ENCODE data around the gene PDCD4. TPM values are rescaled to one million over a fixed set of nuclear protein-coding genes. Genes with fewer than 3 reads are reported as not detected.
A peak's percentile ranks its signal among the peaks of the same experiment; 100 is the strongest.

PDCD4 gene
- 37.1 and 37.7 TPM in 2 replicates for total RNA-seq

DNA sequence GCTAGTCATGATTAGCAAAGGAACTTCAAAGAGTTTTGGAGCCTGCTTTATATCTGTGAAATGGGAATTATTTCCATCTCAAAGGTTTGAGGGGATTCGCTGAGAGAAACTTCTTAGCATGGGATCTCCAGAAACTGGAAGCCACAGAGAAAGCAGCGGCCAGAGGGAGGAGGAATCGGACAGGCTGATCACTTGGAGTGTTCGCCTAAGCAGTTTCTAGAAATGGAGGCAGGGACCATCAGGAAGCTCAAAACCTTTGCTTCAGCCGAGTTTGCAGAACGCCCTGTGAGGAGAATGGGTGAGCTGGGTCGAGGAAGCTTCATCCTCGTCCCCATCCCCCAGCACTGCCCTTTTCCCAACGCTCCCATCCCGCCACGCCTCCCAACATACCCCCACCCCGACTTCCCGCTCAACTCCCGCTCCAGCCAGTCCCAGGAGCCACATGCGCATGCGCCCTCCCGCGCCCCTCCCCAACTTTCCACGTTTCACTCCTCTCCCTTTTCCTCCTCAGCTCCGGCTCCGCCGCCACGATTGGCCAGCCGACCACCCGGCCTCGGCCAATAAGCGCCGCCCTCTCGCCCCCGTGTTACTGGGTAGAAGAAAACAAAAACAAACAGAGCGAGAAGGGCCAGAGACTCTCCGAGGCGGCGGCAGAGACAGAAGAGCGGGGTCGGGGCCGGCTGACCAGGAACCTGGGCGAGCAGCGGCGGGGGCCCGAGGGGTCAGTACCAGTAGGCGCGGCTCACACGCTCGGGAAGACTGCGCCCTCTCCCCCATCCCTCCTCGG is at the start of gene PDCD4:
PDCD4 (plus strand) TSS at position 631 of the 787 bp plus-strand sequence. CDS start 4,100 bp downstream, outside the sequence.
- DNase-seq (ENCODE audit: low read depth, low spot score): peak; percentile 89

DNA sequence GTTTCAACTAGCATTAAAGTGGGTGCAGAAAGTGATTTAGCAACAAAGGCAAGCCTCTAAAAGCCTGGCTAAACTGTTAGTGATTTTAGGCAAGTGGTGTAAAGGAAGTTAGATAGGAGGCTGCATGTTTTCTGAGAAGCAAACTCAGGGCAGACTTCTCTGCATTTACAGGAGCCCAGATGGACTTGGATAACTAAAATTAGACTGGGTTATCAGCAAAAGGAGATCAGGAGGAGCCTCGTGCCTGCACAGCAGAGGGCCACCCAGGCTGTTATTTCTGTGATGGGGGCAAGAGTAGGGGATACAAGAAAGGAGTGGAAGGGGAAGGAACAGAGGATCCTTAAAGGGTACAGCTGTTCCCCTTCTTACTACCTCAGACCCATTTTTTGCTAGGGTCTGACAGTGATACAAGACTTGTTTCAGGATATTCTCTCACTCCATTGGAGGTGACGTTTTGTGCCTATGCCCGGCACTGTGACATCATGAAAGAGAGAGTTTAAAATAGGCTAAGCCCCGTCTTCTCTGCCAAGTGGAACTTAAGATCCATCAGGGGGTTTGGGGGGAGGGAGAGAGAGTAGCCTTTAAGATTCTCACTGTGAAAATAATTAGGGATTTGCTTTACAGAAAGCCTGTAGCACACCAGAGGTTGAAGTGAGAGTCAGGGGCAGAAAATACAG is 49.6 kb upstream of the PDCD4 start:
- no peak for DNase-seq (ENCODE audit: low read depth, low spot score)

DNA sequence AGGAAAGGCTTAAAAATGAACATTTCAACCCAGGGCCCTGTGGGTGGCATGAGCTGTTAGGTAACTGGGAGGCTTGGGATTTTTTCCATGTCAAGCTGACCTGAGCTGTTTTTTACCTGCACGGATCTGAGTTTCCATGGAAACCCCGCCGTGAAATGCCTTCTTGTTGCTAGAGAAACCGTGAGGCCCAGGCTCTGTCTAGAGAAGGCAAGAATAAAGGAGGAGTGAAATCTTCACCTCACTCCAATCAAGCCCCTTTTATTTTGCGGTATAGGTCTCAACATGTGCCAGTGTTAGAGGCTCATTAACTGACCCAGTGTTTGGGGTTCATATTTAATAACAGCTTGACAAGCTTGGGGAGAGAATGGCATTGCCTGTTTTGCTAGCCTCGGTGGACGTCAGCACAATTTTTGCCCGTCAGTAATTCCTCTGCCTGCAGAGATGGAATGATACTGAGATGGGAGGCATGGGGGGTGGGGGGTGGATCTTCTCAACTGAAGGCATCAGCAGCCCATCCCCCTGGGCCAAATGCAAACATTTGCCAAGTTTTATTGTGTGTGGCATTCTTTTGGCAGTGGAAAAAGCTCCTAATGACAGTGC is 48.9 kb upstream of the PDCD4 start:
- no peak for DNase-seq (ENCODE audit: low read depth, low spot score)

DNA sequence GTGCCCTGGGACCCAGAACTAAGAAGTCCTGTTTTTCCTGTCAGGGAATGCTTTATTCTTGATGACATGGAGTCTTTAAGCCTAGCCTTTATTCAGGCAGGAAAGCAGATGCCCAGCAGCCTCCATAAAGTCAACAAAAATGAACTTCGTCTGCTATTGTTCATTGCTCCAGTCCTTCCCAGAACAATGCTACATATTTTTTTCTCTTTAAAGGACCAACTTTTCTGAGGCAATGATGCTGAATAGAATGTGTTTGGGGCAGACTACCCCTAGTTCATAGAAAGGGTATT is 47.6 kb upstream of the PDCD4 start:
- no peak for DNase-seq (ENCODE audit: low read depth, low spot score)

DNA sequence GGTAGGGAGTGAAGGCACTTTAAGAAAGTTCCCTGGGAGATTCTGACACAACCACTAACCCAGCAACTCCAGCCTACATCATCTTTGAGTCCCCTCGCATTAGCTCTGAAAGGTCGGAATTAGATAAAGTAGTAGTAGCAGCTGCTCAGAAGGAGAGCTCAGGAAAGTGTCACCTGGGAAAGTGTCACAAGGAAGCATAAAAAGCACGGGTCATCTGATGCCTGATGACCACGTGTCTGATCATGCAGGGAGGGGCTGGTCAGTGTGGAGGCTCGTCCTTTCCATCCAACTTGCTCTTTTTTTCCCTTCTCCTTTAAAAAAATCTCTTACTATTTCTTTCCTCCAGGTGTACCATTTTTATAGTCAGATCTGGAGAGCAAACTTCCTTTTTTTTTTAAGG is 47.1 kb upstream of the PDCD4 start:
- no peak for DNase-seq (ENCODE audit: low read depth, low spot score)

DNA sequence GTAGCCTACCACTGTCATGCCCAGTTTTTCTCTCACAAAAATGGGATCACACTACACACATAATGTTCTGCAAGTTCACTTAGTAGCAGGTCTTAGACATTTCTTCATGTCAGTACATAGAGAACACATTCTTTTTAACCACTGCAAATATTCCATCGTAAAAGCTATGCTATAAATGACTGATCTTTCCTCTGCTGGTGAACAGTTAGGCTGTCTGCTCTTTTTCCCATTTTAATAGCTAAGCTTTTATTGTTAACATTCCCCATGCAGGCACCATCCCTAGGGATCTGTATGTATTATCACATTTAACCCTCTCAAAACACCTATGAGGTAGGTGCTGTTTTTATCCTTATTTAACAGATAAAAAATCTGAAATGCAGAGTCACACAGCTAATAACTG is 46.2 kb upstream of the PDCD4 start:
- no peak for DNase-seq (ENCODE audit: low read depth, low spot score)

DNA sequence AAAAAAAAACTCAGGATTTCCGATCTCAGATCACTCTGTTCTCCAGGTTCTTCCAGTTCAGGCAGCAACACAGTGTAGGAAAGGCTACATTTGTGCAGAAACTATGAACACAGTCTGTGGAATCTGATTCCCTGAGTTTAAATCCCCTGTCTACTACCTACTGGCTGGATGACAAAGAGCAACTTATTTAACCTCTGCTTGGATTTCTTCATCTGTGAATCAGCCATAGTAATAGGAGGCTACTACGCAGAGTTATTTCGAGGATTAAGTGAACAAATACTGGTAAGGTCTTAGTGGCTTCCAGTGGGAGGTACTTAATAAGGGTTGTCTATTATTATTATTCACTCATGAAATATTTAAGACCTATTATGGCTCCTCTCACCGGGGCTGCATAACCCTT is 44.3 kb upstream of the PDCD4 start:
- DNase-seq (ENCODE audit: low read depth, low spot score): no peak

DNA sequence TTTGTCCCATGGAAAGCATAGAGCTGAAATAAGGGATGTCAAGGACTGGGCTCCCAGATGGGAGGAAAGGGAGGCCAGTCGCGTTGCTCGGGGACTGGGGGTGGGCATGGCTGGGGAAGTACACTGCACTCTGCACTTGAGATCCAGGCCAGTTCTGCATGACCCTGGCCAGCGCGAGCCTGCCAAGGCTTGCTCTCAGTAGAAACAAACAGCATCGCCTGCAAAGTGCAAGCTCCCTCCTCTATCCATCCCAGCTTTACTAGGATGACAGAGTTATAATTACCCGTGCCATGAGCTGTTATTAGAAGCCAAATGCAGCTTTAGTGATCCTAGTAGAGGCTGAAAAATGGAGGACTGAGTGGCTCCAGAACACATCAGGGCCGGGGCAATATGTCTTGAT is 43.9 kb upstream of the PDCD4 start:
- no peak for DNase-seq (ENCODE audit: low read depth, low spot score)

DNA sequence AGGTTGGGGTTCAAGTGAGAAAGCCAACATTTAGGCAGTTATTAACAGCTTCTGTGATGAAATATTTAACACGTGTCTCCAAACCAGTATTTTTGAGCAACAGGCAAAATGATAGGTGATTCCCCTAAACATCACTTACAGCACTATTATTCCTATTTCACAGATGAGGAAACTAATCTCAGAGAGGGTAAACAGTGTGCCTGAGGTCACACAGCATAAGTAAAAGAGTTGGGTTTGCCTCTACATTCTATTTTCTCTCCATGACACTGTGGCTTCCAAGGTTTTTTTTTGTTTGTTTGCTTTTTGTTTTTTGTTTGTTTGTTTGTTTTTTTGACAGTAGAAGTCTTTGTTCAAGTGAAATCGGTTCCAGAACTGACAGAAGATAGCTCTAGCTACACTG is 43.2 kb upstream of the PDCD4 start:
- DNase-seq (ENCODE audit: low read depth, low spot score): no peak

DNA sequence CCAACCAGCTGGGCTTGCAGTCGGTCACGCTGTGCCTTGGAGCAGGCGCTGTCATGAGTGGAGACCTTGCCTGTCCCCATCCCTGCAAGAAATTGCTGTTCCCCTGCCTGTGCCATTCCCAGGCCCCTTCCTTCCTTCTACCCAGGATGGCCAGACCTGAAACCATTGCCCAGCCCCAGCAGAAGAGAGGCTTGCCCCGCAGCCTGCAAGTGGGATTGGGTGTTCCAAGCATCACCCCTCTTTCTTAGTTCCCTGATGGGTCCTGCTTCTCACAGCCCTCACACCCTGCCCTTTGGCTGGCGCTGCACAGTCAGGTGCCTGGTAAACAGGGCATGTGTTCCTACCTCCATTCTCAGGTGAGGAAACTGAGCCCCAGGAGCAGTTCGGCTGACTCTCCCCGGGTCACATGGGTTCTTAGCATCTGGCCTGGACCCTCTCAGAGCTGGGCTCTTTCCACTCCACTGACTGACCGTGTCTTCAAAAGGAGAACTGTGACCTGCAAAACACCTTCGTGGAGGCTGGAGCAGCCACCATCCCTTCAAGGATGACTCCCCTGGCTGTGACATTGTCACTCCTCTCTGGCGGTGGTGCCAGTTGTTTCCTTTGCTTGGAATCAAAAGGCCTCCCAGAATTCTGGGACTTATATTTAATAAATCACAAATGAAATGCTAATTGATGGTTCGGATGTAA is 41.9 kb upstream of the PDCD4 start:
- DNase-seq (ENCODE audit: low read depth, low spot score): no peak

DNA sequence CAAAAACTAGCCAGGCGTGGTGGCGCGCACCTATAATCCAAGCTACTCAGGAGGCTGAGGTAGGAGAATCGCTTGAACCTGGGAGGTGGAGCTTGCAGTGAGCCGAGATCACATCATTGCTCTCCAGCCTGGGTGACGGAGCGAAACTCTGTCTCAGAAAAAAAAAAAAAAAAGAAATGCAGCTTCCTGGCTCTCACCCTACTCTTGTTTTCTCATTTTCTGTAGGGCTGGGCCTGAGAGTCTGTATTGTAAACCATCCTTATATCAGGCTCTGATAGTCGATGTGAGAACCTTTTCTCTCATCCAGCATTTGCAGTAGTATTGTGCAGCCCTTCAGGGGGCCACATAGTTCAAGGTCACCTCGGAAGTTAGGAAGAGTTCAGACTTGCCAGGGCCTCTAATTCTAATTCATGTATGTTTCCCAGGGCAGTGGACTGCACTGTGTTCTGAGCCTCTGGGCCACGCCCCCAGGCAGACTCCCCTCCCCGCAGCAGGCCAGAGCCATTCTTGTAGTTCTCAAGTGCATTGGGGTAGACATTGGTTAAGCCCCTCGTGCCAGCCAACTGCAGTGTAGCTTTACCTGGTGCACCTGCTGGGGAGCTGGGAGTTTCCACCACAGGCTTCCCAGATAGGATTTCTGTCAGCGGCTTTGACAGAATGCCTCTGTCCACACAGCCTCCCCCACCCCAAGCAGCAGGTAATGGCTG is 38.3 kb upstream of the PDCD4 start:
- no peak for DNase-seq (ENCODE audit: low read depth, low spot score)

DNA sequence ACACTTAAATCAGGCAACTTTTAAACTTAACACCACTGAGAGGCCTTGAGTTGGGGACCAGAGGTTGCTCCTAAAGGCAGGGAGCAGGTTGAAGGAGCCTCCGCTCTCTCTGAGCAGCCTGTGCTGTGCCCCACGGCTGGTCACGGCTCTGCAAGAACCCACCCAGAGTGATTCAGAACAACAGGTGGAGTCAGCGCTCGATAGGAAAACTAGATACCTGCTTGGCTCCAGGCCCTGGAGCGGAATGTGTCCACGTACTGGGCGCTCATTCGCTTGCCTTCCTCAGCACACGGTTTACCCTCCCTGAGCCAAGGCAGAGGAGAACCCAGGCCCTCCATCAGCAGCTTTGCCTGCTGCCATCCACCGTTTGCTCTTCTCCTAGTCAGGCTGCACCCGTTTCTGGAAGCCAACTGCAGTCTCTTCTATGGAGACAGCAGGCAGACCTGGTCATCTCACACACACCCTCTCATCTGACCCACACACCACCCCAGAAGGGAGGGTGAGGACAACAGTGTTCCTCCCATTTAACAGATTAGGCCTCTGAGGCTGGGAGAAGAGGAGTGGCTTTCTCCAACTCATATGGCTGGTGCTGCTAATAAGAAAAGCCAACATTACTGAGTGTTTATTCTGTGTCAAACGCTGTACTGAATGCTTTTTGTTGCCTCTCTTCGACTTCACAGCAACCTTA is 37.6 kb upstream of the PDCD4 start:
- no peak for DNase-seq (ENCODE audit: low read depth, low spot score)

DNA sequence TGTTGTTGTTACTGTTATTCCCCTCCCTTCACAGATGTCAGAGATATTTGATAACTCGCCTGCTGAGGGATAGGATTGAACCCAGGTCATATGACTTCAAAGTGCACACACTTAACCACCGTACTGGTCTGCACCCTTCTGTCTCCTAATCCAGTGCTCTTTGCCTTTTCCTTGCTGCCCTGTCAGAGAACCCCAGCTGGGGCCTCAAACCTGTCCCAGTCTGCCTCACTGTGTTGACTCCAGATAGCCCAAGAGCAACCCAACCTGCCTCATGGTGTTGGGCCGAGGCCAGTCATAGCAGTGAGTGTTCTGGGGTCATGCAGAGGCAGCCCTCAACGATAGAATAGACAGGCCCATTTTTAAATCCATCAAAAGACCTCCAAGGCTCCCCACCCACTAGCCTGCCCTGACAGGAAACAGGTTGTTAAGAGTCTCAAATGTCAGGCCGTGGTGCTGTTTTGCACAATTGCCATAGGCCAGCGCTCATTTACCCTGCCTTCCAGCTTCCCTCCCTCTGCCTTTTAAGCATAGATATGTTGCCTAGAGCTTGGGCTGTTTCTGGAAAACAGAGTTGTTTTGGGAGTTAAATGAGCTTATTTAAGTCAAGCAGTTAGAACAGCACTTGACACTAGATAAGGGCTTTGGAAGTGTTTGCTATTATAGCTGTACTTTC is 37.0 kb upstream of the PDCD4 start:
- DNase-seq (ENCODE audit: low read depth, low spot score): no peak

DNA sequence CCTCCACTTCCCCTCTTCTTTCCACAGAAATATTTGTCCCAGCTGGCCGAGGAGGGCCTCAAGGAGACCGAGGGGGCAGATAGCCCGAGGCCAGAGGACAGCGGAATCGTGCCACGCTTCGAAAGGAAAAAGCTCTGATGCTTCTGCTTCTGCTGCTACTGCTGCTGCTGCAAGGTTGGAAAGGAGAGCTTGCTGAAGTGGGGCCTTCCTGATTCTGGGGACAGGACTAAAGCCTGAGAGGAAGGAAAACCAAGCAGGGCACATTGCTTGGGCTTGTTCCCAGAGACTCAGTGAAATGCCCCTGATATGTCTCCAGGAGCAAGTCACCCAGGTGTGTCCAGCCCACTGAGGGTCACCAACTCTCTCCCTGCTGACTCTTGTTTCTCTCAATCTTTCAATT is 35.9 kb upstream of the PDCD4 start:
- DNase-seq (ENCODE audit: low read depth, low spot score): no peak

DNA sequence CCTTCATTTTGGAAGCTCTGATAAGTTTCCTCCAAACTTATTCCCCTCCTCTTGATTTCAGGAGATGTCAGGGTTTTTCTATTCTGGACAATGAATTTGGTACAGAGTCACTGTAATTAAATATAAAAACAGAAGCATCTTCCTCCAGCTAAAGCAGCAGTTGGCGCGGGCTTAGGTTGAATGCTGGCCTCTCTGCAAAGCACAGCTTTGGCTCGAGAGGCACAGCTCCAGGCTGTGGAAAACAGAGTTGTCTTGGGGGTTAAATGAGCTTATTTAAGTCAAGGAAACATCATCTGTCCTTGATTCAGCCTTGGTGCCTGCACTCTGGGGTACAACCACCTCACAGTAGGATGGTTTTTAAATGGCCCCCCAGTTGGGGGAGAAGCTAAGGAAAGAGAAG is 35.0 kb upstream of the PDCD4 start:
- no peak for DNase-seq (ENCODE audit: low read depth, low spot score)

DNA sequence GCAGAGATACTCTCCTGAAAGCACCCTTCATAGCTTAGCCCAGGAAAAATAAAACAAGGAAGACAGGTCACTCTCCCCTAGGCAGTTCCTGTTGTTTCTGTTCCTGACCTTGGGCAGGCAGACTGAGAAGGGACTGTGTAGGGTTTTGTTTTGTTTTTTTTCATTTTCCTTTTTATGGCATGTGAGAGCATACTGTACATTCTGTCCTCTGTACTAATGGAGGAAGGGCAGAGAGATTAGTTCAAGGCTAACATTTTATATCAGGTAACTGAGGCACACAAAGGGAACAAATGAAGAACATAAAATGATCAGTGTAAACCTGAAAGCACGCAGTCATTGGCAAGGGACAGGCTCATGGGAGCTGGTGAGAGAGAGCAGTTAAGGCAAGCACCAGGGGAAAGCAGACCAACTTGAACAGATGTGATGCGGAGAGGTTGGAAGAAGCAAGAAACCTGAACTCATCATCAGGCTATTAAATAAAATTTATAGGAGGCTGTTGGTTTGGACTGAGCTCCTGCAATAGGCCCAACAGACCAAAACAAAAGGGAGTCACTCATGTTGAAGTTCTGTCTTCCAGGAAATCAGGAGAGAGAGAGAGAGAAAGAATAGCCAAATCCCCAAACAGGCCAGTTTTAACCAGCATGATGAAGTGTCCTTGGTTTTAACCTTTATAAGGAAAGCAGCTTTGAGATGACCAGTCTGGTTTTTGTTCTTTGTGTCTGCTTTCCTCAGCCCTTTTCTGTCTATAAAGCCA is 34.1 kb upstream of the PDCD4 start:
- DNase-seq (ENCODE audit: low read depth, low spot score): no peak

DNA sequence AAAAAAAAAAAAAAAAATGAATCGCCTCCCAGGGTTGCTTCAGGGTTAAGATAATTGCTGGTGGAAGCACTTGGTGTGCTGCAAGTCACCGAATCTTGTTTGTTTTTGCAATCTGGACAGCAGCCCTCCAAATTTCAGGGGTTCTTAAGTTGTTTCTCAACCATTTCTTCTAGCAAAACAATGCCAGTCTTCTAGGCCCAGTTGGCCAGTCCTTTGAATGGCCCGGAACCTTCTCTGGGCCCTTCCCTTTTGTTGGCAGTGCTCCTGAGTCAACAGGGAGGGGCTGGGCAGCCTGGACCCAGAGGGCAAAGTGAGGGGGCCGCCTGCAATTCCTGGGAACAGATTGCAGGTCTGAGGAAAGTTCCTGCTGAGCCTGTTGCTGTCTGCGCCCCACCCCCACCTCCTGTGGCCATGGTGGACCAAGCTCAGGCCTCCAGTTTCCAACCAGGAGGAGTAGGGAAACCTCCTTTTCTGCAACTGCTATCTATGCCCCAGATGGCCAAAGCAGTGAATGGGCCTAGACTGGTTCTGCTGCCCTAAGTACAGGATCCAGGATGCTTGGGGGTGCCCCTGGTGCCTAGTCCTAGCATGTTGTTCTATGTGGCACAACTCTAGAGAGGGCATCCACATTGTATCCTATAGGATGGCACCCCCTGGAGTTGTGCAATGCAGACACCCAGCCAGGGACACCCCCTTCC is 31.4 kb upstream of the PDCD4 start:
- no peak for DNase-seq (ENCODE audit: low read depth, low spot score)

DNA sequence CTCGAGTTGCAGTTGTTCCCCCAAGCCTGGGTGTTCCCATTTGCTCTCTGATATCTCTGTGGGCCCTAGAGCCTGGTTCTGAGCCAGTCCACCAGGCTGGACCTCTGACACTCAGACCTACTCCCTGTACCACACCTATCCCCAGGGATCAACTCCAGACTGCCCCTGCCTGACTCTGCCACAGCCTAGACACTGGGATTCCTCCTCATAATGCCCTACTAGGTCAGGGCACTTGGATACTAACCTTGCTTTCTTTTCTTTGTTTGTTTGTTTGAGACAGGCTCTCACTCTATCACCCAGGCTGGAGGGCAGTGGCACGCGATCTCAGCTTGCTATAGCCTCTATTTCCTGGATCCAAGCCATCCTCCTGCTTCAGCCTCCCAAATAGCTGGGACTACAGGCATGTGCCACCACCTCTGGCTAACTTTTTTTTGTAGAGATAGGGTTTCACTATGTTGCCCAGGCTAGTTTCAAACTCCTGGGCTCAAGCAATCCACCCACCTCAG is 30.8 kb upstream of the PDCD4 start:
- no peak for DNase-seq (ENCODE audit: low read depth, low spot score)

DNA sequence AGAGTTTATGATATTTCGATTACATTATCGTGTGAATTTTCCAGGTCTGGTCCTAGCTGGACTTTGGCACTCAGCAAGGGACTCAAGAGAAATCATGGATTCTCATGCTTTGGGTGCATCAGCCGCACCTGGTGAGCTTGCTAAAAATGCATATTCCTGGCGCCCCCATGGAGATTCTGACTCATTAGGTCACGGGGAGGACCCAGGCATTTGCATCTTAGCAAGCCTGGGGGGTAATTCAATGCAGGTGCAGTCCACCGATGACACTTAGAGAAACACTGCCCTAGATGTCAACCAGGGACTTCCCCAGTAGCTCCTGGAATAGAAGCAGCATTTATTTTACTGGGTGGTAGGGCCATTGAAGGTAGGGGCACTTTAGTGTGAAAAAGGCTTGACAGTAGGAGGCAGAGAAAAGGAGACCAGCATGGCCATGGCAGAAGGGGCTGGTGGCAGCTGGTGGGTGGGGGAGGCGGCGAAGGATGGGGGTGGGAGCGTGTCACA is 29.9 kb upstream of the PDCD4 start:
- no peak for DNase-seq (ENCODE audit: low read depth, low spot score)

Data from pulmonary artery endothelial cell (primary cell).